Activated CD4-positive, alpha-beta memory T cell treated with anti-CD3 and anti-CD28 coated beads, Interleukin-2, amount 10 ng/mL, durations not matched to agents 7 days and 5 days (primary cell): ENCODE results near the gene USP53. TPM values are rescaled to one million over a fixed set of nuclear protein-coding genes. Genes with fewer than 3 reads are reported as not detected.

Experiments
- CTCF ChIA-PET: fragments of 350-600 bp; sonication (Branson Sonifier 250); formaldehyde crosslinking; loops from one replicate; lab custom pipeline; 2021; ENCODE audit warnings: antibody characterized with exemption, inconsistent platforms; lab: Charles Lee
- POLR2A ChIA-PET: fragments of 350-600 bp; sonication (Branson Sonifier 250); formaldehyde crosslinking; loops from one replicate; lab custom pipeline; 2021; ENCODE audit warnings: antibody characterized with exemption; lab: Charles Lee
- DNase-seq: peaks from one replicate; pipeline ENCODE4 v3.0.0-alpha.2; 2020
- H3K27ac Mint-ChIP-seq: one replicate; pipeline ENCODE4 v1.8.0; 2021; ENCODE audit warnings: mild to moderate bottlenecking, mixed read lengths
- H3K27me3 Mint-ChIP-seq: one replicate; pipeline ENCODE4 v1.8.0; 2021; ENCODE audit warnings: mixed read lengths
- H3K36me3 Mint-ChIP-seq: one replicate; pipeline ENCODE4 v1.8.0; 2021; ENCODE audit warnings: low read depth, mixed read lengths
- H3K4me1 Mint-ChIP-seq: one replicate; pipeline ENCODE4 v1.8.0; 2021; ENCODE audit warnings: mixed read lengths
- H3K4me3 Mint-ChIP-seq: one replicate; pipeline ENCODE4 v1.8.0; 2021; ENCODE audit warnings: mild to moderate bottlenecking, mixed read lengths
- H3K9me3 Mint-ChIP-seq: one replicate; pipeline ENCODE4 v1.8.0; 2021; ENCODE audit warnings: mixed read lengths
- total RNA-seq, 2 experiments: library from RNA; stranded (reverse); gene quantifications; one replicate each; pipeline ENCODE4 v1.2.3, GENCODE V29; 2021

Gene USP53
- total RNA-seq, 2 experiments from 2014 or later = 6.5 to 7.1 TPM

- Mint-ChIP-seq H3K4me3 (no peak overlapping the region), H3K36me3 (no peaks in the 10 kb centered on the region), H3K9me3 (no peaks in the 10 kb centered on the region), H3K4me1 (peaks cover 7% of the 10 kb centered on the region), H3K27ac (no peak overlapping the region), H3K27me3 (no peaks in the 10 kb centered on the region)
- ChIA-PET POLR2A (interaction anchor here (3.0 kb wide), 1 partner anchor 11 kb away, joined by 12 read pairs; a partner anchor contains a TSS), CTCF (interaction anchor here (1.4 kb wide), 1 partner anchor 245 kb away, joined by 4 read pairs; no protein-coding TSS in a partner anchor)
- DNase-seq = no peak
Observed at GRCh38 chr4:119289313-119289712, 76.8 kb downstream of the USP53 start.

DNA sequence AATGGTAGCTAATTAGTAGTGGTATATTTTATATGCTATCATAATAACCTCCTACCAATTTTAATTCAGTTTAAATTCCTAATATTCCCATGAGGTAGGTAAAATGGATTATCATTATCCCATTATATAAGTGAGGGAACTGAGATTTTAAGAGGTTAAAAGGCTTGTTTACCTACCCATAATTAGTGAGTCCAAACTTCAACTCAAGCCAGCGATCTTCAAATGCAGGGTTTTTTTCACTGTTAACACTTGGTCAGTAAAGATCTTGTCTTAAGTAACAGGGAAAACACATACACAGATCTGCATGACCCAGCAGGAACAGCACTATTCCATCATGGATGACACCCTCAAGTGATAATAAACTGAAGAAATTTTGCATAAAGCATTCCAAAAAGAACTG is 78.1 kb downstream of the USP53 start:
- H3K27ac Mint-ChIP-seq = no peak overlapping the region
- no peak overlapping the region for H3K4me3 Mint-ChIP-seq

GRCh38 chr4:119296356-119296755 is 83.8 kb downstream of the USP53 start:
- POLR2A ChIA-PET = no interaction called here
- no peak for DNase-seq
- peaks cover 29% of the 10 kb centered on the region for H3K4me1 Mint-ChIP-seq
- no peaks in the 10 kb centered on the region for H3K9me3 Mint-ChIP-seq
- H3K4me3 Mint-ChIP-seq = no peak overlapping the region
- H3K27me3 Mint-ChIP-seq = no peaks in the 10 kb centered on the region
- CTCF ChIA-PET = no interaction called here
- no peak overlapping the region for H3K27ac Mint-ChIP-seq
- peaks cover 38% of the 10 kb centered on the region for H3K36me3 Mint-ChIP-seq

More for the DNA sequence above, 78.1 kb downstream of the USP53 start:
- Mint-ChIP-seq H3K27me3 (no peaks in the 10 kb centered on the region), H3K36me3 (no peaks in the 10 kb centered on the region), H3K4me1 (no peaks in the 10 kb centered on the region), H3K9me3 (no peaks in the 10 kb centered on the region)
- DNase-seq = no peak
- ChIA-PET POLR2A (interaction anchor here (3.0 kb wide), 1 partner anchor 9 kb away, joined by 12 read pairs; a partner anchor contains a TSS), CTCF (interaction anchor here (1.4 kb wide), 1 partner anchor 246 kb away, joined by 4 read pairs; no protein-coding TSS in a partner anchor)

GRCh38 chr4:119297795-119298194 is 85.3 kb downstream of the USP53 start:
- H3K27me3 Mint-ChIP-seq = no peaks in the 10 kb centered on the region
- CTCF ChIA-PET = interaction anchor here (4.0 kb wide), 1 partner anchor 257 kb away, joined by 26 read pairs; no protein-coding TSS in a partner anchor
- H3K4me1 Mint-ChIP-seq = peaks cover 32% of the 10 kb centered on the region
- H3K27ac Mint-ChIP-seq = no peak overlapping the region
- H3K36me3 Mint-ChIP-seq = peaks cover 38% of the 10 kb centered on the region
- H3K9me3 Mint-ChIP-seq = no peaks in the 10 kb centered on the region
- POLR2A ChIA-PET = interaction anchor here (3.2 to 3.6 kb wide), 2 partner anchors 85 to 157 kb away, joined by 20 to 43 read pairs; partner anchors contain the start of gene USP53
- peak overlapping the region; percentile 19 for H3K4me3 Mint-ChIP-seq
- DNase-seq = no peak

DNA sequence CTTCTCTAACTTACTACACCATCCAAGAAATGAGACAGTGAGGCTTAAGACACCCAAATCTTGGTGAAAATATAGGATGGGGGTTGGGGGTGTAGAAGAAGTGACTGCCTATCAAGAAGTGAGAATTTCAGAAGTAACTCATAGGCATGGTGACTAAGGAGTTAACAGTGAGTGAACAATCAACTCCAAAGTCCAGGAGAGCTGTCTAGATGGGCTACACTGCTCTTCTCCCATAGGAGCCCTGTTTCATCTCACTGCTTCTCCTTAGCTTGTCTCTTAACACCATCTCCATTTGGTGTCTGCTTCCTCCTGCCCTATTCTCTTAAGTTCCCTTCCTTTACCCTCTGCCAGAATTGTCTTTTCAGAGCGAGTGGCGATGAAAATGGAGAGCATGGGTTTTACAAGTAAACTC is 86.8 kb downstream of the USP53 start:
- DNase-seq = no peak
- POLR2A ChIA-PET = interaction anchor here (0.7 to 3.6 kb wide), 10 partner anchors 9 to 614 kb away, joined by 3 to 43 read pairs (median 6); partner anchors contain the start of genes METTL14 and USP53
- Mint-ChIP-seq H3K9me3 (no peaks in the 10 kb centered on the region), H3K36me3 (peaks cover 38% of the 10 kb centered on the region), H3K27me3 (no peaks in the 10 kb centered on the region), H3K4me3 (peak overlapping the region; percentile 94), H3K4me1 (peaks cover 32% of the 10 kb centered on the region), H3K27ac (peak overlapping the region; percentile 94)
- CTCF ChIA-PET = interaction anchor here (0.7 to 4.0 kb wide), 6 partner anchors 12 to 329 kb away, joined by 3 to 26 read pairs (median 10); partner anchors contain the start of genes PDE5A and USP53

GRCh38 chr4:119299741-119300100 is 87.2 kb downstream of the USP53 start:
- Mint-ChIP-seq H3K27ac (peak overlapping the region; percentile 94), H3K9me3 (no peaks in the 10 kb centered on the region), H3K4me1 (peaks cover 32% of the 10 kb centered on the region), H3K27me3 (peaks cover 2% of the 10 kb centered on the region), H3K4me3 (peak overlapping the region; percentile 94), H3K36me3 (peaks cover 38% of the 10 kb centered on the region)
- CTCF ChIA-PET = interaction anchor here (0.7 to 4.0 kb wide), 7 partner anchors 11 to 329 kb away, joined by 3 to 26 read pairs (median 9); partner anchors contain the start of genes PDE5A and USP53
- POLR2A ChIA-PET = interaction anchor here (0.7 to 3.6 kb wide), 14 partner anchors 9 to 1891 kb away, joined by 3 to 43 read pairs (median 4); partner anchors contain the start of genes METTL14 and USP53
- no peak for DNase-seq

DNA sequence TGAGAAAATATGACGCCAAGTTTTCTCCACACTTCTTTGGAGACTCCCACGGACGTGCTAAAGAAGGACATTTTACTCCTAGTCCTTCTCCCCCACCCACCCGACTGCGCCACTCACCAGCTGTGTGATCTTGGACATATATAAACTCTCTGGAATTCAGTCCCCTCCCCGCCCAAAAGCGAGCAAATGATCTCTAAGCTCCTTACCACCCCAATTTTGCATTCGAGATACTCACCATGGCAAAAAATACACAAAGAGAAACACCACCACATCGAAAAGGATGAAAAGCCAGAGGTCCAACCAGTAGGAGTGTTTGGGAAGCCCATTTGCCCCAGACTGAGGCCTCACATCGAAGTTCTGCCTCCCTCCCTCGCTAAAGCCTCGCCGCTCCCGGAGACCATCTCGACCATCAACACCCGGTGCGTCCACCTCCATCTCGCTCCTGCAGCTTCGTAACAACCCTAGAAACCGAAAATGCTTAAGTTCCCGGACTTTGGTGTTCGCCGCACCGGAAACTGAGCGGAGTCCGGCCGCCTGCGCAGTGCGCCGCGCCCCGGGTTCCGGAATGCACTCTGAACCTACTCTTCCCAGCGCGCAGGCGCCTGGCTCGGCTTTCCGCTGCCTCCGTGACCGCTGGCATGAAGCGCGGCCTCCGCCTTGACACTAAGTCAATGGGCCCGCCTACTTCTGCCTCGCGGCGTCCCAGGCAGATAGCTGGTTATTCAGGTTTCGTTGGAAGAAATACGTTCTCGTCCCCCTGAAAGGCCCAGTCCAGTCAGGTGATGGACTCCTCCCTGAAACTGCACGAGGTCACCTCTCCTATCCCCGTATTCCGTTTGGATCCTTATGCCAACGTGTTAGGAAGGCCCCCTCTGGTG is 87.8 kb downstream of the USP53 start:
- Mint-ChIP-seq H3K9me3 (no peaks in the 10 kb centered on the region), H3K4me3 (peak overlapping the region; percentile 94), H3K36me3 (peaks cover 38% of the 10 kb centered on the region)

DNA sequence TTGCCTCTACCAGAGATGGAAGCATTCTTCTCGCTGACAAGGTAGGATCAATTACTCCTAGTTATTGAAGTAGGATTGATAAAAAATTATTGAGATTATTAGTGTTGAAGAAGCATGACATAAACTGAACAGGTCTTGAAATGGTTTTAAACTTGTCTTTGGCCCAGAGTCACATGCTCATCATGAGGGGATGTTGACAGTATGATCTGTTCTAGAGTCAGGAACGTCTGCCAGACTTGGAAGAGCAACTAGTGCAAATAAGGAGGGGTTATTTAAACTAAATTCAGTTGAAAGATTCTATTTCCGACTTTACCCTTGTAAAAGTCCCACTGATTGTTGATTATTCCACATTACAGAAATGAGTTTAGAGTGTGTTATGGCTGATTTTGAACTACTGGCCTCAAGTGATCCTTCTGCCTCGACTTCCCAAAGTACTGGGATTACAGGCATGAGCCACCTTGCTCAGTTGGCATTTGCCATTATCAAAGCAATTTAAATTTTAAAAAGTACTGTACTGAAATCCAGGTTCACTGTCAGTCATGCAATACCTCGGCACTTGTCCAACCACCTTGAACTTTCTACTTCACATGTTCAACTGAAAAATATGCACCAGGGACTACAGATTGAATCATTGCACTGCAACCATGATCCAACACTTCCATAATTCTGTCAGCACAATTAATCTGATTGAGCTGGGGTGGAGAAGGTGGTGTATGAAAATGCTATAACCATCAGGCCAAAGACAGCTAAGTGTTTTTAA is 89.7 kb downstream of the USP53 start:
- Mint-ChIP-seq H3K4me3 (no peak overlapping the region), H3K9me3 (no peaks in the 10 kb centered on the region), H3K27me3 (peaks cover 6% of the 10 kb centered on the region), H3K36me3 (peaks cover 28% of the 10 kb centered on the region), H3K27ac (no peak overlapping the region), H3K4me1 (peaks cover 28% of the 10 kb centered on the region)
- no peak for DNase-seq
- ChIA-PET POLR2A (no interaction called here), CTCF (no interaction called here)

More for the DNA sequence above, 87.8 kb downstream of the USP53 start:
- POLR2A ChIA-PET = interaction anchor here (0.7 to 3.6 kb wide), 13 partner anchors 8 to 1890 kb away, joined by 3 to 43 read pairs (median 4); partner anchors contain the start of genes METTL14 and USP53
- peaks cover 2% of the 10 kb centered on the region for H3K27me3 Mint-ChIP-seq
- peak; percentile 94 for DNase-seq
- H3K27ac Mint-ChIP-seq = peak overlapping the region; percentile 94
- CTCF ChIA-PET = interaction anchor here (0.7 to 4.0 kb wide), 7 partner anchors 11 to 328 kb away, joined by 3 to 26 read pairs (median 9); partner anchors contain the start of genes PDE5A and USP53
- peaks cover 32% of the 10 kb centered on the region for H3K4me1 Mint-ChIP-seq

DNA sequence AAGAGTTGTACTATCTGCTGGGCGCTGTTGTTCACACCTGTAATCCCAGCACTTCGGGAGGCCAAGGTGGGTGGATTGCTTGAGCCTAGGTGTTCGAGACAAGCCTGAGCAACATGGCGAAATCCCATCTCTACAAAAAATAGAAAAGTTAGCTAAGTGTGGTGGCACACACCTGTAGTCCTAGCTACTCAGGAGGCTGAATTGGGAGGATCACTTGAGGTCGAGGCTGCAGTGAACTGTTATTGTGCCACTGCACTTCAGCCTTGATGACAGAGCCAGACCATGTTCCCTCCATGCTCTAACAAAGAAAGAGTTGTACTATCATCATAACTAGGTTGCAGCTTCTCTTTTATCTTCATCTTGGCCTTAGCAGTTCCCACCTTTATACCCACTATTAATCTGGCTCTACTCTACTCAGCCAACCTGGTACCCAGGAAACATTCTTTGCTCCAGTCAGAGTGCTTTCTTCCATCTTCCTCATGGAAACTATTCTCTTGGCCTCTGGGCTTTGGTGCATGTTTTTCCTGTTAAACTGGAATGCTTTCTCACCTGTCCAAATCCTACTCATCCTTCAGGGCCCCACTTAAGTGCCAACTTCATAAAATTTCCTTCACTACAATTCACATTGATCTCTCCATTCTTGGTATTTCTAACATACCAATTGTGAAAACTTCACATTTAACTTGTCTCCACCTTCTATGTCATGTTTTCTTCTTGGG is 91.2 kb downstream of the USP53 start:
- CTCF ChIA-PET = no interaction called here
- Mint-ChIP-seq H3K9me3 (no peaks in the 10 kb centered on the region), H3K27me3 (peaks cover 9% of the 10 kb centered on the region), H3K36me3 (peaks cover 17% of the 10 kb centered on the region), H3K4me1 (peaks cover 18% of the 10 kb centered on the region), H3K27ac (no peak overlapping the region), H3K4me3 (no peak overlapping the region)
- POLR2A ChIA-PET = no interaction called here
- no peak for DNase-seq

DNA sequence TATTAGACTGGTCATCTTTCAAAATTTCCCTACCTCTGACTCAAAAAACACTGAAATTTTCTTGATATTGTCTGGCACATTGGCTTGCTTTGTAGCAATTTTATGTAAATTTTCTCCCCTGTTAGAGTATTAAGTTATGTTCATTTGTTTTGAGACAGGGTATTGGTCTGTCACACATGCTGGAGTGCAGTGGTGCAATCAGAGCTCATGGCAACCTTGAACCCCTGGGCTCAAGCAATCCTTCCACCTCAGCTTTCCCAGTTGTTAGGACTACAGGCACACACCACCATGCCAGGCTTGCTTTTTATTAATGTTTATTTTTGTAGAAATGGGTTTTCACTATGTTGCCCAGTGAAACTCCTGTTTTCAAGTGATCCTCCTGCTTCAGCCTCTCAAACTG is 91.9 kb downstream of the USP53 start:
- peaks cover 9% of the 10 kb centered on the region for H3K27me3 Mint-ChIP-seq
- no peak overlapping the region for H3K27ac Mint-ChIP-seq
- POLR2A ChIA-PET = no interaction called here
- peaks cover 12% of the 10 kb centered on the region for H3K4me1 Mint-ChIP-seq
- H3K9me3 Mint-ChIP-seq = no peaks in the 10 kb centered on the region
- no peak for DNase-seq
- CTCF ChIA-PET = no interaction called here
- peaks cover 11% of the 10 kb centered on the region for H3K36me3 Mint-ChIP-seq
- H3K4me3 Mint-ChIP-seq = no peak overlapping the region

DNA sequence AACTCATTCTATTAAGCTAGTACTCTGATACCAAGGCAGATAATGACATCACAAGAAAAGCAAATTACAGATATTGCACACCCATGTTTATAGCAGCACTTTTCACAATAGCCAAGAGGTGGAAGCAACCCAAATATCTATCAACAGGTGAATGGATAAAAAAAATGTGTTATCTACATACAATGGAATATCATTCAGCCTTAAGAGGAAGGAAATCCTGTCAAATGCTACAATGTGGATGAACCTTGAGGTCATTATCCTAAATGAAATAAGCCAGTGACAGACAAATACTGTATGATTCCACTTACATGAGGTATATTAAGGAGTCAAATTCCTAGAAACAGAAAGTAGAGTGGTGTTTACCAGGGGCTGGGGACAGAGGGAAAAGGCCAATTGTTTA is 95.1 kb downstream of the USP53 start:
- no peaks in the 10 kb centered on the region for H3K9me3 Mint-ChIP-seq
- CTCF ChIA-PET = interaction anchor here (0.9 kb wide), 1 partner anchor 320 kb away, joined by 3 read pairs; no protein-coding TSS in a partner anchor
- no peak for DNase-seq

More for the DNA sequence above, 95.1 kb downstream of the USP53 start:
- Mint-ChIP-seq H3K4me3 (no peak overlapping the region), H3K36me3 (no peaks in the 10 kb centered on the region), H3K27me3 (peaks cover 9% of the 10 kb centered on the region), H3K4me1 (peaks cover 2% of the 10 kb centered on the region), H3K27ac (no peak overlapping the region)
- POLR2A ChIA-PET = interaction anchor here (1.3 kb wide), 1 partner anchor 95 kb away, joined by 3 read pairs; no protein-coding TSS in a partner anchor
